CD4-positive, alpha-beta T cell treated with Interleukin-1 beta for 1 hour (primary cell): Measurements from ENCODE around the gene ZC3H18.
"Not testable (repeated sequence)": the region's sequence is repeated elsewhere in the genome, so short reads cannot be mapped to it uniquely, and the experiment has no call there.

ENCODE experiments used
- DNase-seq, 2 donors: peaks; one replicate each; pipeline ENCODE4 v3.0.0-alpha.2; 2020 to 2022

ZC3H18 gene

DNA sequence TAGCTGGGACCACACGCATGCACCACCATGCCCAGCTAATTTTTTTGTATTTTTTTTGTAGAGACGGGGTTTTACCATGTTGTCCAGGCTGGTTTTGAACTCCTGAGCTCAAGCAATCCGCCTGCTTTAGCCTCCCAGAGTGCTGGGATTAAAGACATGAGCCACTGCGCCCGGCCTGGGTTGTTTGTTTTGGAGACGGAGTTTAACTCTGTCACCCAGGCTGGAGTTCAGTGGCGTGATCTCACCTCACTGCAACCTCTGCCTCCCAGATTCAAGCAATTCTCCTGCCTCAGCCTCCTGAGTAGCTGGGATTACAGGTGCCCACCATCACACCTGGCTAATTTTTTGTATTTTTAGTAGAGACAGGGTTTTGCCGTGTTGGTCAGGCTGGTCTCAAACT is 39.2 kb downstream of the ZC3H18 start:
- DNase-seq: not testable (repeated sequence)

DNA sequence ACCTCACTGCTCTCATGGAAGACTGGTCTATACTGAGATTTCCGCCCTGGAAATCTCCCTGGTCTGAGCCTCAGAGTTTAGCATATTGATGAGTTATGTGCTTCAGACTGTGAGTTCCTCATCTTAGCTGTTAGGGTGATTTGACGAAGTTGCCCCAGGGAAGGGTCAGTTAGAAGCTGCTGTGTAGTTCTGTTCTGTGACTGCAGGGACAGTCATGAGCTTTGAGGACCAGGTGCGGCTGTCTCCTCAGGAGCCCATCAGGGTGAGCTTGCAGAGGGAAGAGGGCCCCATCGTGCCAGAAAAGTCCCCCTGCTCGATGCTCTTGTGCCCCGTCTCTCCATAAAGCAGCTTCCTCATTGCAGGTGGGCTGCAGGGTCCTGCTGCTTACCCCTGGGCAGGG is 39.9 kb downstream of the ZC3H18 start:
- DNase-seq: no peak

DNA sequence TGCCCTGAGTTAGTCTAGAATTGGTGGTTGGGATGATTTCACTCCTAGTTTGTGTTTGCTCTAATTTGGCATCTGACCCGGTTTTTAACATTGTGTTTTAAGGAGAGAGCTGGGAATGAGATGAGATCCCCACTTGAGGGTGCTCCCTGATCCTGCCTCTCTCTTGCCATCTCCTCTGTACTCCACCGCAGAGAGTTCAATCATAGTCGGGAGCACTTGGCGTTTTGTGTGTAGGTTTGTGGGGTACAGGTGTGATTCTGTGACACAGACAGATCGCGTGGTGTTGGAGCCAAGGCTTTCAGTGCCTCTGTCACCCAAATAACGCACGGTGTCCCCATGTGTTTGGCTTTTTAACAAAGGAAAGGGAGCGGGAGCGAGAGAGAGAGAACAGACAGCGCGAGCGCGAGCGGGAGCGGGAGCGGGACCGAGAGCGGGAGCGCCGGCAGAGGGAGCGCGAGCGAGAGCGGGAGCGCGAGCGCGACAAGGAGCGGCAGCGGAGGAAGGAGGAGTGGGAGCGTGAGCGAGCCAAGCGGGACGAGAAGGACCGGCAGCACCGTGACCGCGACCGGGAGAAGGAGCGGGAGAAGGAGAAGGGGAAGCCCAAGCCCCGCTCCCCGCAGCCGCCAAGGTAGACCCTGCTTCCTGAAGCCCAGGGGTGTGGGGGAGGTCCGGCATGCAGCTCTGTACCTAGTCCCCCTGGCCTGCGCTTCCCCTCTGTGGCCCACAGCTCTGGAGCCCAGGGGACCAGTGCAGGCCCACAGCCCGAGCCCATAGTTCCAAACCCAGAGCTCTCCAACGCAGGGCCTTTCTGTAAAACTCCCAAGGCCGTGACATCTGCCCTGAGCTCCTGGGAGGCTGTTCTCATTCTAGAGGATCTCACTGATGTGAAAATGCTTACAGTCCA is 41.0 kb downstream of the ZC3H18 start:
- DNase-seq: no peak

DNA sequence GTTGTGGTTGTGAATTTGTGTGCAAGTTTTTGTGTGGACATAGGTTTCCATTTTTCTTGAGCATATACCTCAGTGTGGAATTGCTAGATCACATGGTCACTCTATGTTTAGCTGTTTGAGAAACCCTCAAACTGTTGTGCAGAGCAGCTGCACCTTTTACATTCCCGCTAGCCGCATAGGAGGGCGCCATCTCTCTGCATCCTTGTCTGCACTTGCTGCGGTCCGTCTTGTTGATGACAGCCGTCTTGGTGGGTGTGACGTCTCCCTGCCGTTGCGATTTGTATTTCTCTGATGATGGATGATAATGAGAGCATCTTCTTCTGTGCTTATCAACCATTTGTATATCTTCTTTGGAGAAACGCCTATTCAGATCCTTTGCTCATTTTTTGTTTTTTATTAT is 43.1 kb downstream of the ZC3H18 start:
- no peak for DNase-seq

DNA sequence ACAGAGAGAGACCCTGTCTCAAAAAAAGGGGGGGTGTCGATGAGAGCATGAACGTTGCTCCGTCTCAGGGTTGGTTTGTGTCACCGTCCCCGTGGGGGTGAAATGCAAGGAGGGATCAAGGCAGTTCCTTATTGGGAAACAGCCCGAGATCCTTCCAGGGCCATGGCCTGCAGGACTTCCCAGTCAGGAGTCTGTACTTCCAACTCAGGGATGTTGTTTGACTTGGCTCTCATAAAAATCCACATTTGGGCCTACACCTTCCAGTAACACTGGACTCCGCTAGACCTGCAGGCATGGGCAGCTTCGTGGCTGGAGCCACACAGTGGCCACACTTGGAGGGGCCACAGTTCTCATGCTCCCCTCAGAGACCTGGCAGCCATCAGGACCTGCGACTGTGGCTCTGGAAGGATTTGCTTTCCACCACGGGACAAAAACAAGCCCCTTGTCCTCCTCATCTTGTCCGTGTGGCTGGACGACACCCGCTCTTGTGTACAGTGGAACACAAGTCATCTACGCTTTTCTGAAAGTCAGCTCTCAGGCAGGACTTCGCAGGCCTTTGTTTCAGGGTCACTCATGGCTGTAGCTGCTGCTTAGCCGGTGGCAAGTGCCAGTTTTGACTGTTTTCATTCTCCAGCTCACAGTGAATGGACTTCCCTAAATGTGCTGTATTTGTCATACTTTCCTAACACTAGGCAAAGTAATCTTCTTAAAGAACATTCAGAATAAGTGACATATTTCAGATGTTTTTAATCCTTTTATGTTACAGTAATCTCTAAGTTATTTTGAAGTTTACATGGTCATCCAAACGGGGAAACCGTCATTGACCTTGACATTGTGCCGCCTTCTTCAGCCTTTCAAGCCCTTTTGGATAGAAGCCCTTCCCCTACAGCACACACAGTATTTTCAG is 44.0 kb downstream of the ZC3H18 start:
- DNase-seq: no peak

DNA sequence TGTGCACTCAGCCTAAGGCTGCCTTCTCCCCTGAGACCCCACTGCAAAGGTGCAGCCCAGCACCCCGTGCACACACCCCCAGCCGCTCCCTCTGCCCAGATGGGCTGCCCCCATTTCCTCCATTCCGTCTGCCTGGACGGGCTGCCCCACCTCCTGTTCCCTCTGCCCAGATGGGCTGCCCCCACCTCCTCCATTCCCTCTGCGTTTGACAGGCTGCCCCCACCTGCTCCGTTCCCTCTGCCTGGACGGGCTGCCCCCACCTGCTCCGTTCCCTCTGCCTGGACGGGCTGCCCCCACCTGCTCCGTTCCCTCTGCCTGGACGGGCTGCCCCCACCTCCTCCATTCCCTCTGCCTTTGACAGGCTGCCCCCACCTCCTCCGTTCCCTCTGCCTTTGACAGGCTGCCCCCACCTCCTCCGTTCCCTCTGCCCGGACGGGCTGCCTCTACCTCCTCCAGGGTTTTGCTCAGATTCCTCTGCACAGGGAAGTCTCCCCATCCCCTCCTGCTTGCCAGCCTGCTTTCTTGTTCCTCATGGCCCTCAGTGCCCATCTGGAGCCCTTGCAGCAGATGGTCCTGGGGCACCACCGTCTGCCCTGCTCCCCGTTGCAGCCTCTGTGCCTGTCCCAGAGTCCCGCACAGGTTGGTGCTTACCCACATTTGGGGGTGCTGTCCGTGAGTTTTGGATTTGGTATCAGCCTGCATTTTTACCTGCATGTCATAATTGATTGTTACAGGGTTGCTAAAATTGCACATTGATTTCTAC is 44.8 kb downstream of the ZC3H18 start:
- no peak for DNase-seq

DNA sequence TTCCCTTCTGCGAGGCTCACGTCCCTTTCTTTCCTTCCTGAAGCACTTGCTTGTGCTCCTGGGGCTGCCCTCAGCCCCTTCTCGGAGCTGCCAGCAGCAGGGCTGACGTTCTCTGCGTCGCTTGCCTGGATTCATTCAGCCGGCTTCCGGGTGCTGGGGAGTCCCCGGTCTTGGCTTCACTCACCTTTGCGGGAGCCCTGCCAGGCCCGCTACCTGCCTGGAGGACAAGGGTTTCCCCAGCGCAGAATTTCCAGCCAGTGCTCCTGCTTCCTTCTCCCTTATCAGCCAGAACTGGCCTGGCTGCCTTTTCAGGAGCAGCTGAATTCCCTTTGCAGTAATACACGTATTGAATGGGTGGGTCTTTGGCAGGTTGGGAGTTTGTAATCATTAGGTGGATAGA is 46.1 kb downstream of the ZC3H18 start:
- no peak for DNase-seq

DNA sequence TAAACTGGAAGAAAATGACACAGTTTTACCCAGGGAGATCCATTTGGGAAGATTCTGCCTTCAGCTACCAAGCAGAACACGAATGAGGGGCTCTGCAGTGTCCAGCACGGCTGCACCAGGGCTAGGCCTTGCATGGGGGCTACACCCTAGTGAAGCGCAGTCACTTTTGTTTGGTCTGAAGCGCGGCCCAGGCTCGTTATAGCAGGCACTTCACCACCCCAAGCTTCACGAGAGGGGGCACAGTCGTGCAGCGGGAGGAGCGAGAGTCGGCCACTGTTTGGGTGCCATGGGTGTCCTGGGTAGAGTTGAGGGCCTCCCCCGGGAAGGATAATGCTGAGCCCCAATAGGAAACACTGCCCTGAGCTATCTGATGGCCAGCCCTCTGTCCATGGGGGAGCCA is 46.5 kb downstream of the ZC3H18 start:
- no peak for DNase-seq

DNA sequence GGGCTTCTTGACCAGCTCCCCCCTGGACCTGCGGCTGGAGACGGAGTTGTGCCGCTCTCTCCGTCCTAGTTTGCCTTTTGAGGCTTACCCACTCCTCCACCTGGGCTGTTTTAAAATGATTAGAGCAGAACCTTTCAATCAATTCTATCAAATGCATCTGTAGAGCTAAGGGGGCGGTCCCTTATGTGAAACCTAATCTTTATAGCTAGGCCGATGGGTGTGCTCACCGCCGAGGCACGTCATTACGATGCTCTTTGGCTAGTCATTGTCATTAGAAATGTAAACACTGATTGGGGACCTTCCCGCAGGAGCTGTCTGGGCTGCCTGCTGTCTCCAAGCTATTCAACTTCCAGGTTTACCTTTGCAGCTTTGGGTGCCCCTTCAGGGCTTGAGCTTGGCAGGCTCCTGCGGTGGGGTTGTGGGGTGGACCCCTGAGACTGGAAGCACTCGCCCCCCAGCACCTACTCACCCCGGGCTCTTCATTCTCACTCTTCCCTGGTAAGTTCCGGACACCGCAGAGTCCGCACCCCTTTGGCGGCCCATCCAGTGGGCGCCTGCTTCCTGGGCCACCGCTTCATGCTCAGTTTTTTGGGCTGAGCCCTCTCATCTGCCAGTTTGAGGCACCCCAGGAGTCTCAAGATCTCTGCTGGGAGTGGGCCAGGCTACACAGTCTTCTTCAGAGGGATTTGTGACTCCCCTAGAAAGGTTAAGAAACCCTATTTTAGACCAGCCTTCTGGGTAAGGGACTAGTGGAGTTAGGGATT is 47.2 kb downstream of the ZC3H18 start:
- DNase-seq: no peak

DNA sequence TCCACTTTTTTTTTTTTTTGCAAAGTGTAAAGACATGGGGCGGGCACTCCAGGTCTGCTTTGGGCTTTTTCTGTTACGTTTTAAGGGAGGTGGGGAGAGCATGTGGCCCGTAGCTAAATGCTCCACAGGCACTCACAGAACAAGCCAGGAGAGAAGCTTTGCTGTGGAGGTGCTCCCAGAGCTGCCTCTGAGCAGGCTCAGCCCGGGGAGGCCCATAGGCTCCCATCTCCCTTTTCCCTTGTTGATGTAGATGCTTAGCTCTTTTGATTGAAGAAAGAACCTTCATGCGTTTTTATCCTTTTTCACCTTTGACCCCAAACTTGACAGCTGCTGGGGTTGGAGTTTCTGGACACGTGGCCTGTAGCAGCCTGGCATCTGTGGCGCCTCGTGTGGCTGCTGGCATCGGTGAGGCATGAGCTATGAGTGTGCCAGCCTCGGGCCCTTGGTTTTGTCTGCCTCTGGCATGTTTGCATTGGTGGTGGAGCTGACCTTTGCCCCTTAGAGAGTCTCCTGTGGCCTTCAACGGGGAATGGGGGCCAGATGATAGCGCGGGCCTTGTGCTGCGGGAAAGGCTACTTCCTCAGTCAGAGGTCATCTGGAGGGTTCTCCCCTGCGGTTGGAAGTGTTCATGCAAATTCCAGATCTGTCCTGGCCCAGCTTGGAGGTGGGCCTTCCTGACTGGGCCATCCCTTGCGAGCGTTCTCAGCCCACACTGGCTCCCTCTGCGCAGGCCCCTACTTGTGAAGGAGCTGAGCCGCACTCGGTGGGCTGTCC is 48.2 kb downstream of the ZC3H18 start:
- no peak for DNase-seq

DNA sequence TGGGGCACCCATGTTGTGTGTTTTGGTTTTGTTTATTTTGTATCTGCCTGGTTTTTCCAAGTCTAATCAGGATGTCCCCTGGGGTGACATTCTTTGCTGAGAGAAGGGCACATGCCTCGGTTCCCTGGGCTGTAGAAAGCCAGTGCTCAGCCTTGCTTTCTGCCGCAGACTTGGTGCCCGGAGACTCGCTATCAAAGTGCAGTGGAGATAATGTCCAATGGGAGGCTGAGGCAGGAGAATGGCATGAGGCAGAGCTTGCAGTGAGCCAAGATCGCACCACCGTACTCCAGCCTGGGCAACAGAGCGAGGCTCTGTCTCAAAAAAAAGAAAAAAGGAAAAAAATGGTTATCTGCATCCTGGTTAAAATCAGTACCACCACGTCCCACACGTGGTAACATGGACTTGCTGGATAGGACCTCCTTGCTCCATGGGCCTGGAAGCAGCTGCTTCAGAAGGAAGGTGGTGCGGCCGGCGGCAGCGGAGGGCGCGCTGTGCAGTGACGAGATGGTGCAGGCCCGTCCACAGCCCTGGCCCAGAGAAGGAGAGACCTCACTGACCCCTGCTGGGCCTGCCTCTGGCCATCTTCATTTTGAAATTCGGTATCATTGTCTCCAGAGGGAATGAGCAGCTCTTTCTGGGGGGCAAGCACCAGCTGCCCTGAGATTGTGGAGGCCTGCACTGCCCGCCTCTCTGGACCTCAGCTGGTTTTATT is 48.9 kb downstream of the ZC3H18 start:
- no peak for DNase-seq

DNA sequence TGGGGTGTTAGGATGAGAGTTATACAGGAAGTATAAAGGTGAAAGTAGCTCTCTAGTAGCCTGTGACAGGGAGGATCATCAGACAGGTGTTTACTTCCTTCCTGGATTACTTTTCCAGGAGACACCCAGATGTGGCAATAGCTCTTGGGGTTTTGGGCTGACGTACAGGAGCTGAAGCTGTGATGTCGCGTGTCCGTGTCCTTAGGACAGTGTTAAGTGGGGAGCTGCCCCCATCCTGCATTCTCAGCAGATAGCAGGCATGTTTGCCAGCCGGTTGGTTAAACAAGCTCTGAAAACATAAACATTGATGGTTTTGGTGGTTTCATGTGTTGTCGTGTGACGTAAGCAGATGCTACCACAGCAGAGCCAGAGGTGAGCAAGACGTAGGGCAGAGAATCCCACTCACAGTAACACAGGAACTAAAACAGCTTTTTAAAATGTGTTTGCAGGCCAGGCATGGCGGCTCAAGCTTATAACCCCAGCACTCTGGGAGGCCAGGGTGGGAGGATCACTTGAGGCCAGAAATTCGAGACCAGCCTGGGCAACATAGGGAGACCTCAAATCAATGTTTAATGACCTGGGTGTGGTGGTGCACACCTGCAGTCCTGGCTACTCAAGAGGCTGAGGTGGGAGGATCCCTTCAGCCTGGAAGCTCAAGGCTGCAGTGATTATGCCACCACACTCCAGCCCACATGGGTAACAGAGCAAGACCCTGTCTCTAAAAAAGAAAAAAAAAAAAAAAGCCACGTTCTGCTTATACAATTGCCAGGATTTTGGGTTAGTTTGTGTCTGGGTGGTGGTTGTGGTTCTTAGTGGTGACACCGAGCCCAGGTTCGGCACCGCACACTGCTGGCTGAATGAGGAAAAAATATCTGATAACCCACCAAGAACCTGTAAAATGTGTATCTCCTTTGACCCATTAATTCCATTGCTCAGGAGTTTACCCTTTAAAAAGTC is 49.9 kb downstream of the ZC3H18 start:
- DNase-seq: peak; percentile 80 to 83

DNA sequence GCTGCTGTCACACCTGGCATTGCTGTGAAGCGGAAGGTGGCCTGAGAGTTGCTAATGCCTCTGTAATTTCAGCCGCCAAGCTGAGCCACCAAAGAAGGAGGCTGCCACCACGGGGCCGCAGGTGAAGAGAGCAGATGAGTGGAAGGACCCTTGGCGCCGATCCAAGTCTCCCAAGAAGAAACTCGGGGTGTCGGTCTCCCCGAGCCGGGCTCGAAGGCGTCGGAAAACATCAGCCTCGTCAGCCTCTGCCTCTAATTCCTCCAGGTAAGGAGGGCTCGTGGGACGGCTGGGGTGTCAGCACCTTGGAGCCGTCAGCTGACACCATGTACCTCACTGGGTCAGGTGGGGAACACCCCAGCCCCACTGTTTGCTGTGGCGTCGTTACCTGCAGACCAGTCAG is 51.9 kb downstream of the ZC3H18 start:
- DNase-seq: no peak

DNA sequence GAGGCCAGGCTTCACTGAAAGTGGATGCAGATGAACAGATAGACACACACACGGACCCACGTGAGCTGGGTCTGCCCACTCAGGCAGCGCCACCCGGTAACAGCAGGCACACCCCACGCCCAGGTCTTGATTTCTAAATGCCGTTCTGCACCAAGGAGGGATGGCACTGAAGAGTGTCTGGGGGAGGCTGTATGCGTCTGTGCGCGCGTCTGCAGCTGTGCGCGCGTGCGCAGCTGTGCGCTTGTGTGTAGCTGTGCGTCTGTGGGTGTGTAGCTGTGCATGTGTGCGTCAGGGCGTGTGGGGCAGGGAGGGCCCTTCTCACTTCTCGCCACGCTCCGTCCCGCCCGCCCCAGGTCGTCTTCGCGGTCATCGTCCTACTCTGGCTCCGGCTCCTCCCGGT is 52.7 kb downstream of the ZC3H18 start:
- no peak for DNase-seq

DNA sequence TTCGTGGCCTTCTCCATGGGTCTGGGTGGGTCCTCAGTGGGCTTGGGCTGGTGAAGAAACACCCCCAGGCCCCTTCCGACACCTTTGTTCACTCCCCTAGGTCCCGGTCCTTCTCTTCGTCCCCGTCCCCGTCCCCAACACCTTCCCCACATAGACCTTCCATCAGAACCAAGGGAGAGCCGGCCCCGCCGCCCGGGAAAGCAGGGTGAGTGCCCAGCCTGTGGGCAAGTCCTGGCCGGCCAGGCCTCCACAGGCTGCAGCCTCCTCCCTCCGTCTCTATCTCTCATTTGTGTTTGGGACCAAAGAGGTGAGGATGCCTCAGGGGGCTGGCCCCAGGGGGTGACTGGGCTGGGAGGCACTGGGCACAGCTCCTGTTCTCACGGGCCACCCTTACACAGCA is 53.7 kb downstream of the ZC3H18 start:
- no peak for DNase-seq

DNA sequence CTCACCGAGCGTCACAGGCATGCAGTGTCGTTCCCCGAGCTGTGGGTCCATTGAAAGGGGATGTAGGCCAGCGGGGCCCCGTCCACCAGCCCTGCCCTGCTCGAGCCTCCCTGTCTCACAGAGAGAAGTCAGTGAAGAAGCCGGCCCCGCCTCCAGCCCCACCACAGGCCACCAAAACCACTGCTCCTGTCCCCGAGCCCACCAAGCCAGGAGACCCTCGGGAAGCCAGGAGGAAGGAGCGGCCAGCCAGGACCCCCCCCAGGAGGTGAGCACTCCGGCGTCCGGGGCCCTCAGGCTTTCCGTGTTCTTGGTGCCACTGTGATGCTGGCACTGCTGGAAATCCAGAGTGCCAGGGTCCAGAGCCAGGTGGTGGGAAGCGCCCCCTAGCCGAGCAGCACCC is 54.3 kb downstream of the ZC3H18 start:
- DNase-seq: no peak

DNA sequence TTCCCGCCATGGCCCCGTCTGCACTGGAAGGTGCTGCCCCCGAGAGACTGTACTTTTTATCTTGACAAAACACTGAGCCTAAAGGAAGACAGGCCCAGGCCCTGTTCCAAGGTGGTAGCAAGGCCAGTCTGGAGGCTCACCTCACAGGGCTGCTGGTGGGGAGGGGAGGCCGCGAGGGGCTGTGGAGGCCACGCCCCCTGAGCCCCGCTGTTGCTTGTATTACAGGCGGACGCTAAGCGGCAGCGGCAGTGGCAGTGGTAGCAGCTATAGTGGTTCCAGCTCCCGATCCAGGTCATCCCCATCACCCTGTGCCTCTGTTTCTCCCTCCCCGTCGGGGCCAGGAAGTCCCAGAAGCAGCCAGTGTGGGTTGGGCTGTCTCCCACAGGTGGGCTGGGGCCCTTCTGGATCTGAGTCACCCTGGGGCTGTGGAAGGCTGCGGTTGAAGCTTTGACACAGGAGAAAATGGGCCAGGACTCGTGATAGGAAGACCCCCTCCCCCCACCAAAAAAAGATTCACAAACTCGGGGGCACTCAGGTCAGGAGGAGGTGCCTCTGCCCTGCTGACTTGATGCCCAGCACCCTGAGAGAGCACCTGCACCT is 54.9 kb downstream of the ZC3H18 start:
- DNase-seq: no peak

DNA sequence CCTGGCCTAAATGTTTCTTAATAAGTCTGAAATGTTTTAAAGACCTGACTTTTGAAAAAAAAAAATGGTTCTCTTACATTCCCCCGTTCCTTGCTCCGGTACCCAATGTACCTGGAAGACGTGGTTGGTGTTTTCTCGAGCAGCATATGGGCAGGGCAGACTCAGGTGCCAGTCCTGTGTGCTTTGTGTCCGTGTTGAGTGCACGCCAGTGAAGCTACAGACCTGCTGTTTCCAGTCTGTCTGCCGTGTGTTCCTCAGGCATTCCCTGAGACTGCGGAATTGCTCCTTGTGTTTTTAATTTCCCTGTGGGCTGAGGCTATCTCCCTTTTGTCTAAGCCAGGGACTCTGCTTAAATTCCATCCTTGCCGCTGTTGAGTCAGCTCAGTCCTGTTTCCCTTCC is 56.4 kb downstream of the ZC3H18 start:
- no peak for DNase-seq
